Superior temporal gyrus (tissue), 1 donor: ENCODE results near the gene FAM167B.

Source experiments
- DNase-seq: peaks from one replicate; pipeline ENCODE4 v3.0.0-alpha.2; 2016; ENCODE audit errors: extremely low spot score

The FAM167B gene

DNA sequence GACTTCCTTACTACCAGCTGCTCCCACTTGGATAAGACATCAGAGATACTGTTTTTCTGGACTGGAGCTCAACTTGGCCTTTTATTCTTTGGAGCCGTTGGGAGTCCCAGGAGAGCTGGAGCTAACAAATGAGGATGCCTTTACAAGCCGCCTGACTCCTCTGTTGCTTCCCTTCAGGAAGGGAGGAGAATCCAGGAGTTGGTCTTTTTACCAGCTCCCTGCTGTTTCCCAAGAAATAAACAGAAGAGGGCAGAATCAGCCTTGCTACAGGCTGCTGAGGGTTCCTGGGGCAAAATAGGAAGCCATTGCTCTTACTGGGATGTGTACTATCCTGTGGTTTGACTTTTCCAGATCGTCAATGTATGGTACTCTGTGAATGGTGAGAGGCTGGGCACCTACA, 23.3 kb upstream of the FAM167B start:
- DNase-seq = no peak

DNA sequence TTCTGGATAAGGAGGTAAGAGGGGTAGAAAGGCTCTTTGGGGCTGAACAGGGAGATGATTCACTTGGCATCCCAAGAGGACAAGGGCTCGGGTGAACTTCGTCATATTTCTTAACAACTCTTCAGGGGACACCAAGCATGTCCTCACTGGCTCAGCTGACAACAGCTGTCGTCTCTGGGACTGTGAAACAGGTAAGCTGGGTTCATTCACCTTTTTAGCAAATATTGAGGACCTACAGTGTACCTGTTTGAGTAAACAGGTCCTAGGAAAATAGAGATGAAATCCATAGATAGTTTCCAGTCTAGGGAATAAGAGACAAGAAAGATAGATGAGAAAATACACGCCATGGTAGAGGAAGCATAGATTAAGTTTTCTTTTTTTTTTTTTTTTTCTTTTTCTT, 22.7 kb upstream of the FAM167B start:
- DNase-seq = no peak

DNA sequence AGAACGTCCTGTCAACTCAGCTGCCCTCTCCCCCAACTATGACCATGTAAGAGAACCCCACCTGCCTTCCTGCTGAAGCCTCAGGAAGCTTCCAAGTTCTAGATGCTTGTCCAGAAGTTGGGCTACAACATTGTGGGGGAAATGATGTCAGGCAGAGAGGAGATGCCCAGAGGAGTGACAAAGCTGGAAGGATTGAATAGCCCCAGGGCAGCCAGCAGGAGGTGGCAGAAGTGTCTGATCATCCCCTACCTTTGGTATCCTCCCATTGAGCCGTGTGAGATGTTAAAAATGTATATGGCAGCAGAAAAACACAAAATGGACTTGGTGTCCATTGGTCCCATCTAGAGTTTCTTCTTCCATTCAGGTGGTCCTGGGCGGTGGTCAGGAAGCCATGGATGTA, 18.3 kb upstream of the FAM167B start:
- no peak for DNase-seq

DNA sequence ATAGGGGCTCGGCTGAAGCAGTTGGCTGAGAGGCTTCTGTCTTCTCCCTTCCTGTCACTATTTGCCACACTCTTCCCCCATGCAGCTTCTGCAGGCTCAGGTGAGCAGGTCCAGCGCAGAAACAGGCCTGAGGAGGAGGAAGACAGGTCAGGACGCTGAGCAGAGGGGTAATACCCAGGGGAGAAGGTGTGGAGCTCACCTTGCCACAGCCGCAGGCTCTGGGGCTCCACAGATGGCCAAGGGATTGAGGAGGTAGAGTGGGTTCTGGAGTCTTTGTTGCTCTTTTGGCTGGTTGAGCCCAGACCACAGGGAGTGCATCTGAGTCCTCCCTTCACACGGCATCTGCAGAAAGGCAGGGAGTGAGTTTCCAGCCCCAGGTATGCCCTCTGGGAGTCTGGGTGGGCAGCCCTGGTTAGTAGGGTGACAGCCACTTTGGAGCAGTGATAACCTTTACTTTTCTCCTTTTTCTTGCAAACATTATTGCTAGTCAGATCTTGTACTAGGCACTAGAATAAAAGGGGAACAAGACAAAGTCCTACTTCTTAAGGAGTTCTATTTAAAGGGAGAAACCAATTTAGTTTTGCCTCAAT, 15.1 kb upstream of the FAM167B start:
- DNase-seq = no peak

DNA sequence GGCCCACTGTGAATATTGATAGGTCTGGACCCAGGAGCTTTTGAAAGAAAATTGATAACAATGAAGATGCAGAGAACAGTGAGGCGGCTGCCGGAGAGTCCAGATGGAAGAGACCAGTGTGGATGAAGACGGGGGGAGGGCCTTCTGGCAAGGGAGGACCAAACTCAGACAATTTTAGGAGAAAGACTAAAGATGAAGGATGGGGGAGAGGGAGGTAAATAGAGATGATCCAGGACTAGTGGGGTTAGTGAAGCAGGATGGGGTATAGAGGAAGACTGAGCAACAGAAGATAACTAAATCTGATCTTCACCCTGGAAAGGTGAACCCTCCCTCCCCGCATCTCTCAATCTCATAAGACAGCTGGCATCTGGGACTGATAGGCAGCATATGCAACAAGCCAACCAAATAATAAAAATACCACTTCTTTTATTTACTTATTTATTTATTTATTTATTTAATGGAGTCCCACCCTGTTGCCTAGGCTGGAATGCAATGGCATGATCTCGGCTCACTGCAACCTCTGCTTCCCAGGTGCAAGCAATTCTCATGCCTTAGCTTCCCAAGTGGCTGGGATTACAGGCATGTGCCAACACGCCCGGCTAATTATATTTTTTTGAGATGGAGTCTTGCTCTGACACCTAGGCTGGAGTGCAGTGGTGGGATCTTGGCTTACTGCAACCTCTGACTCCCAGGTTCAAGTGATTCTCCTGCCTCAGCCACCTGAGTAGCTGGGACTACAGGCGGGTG, 14.3 kb upstream of the FAM167B start:
- no peak for DNase-seq

DNA sequence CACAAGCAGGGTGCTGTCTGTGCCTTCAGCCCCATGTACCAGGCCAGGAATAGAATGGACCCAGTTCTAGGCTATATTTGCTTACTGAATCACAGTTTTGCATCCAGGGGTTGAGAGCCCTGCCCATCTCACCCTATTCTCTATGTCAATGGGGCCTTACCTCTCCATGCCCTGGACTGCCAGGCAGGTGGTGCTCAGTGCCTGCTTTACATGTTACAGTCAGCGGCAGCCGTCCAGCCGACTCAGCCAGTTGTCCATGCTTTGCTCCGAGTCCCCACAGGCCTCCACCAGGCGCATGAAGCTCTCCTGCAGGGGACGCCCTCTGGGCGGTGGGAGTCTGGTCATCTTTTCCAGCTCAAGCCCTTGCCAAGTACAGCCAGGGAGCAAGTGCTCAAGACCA, 12.2 kb upstream of the FAM167B start:
- no peak for DNase-seq

DNA sequence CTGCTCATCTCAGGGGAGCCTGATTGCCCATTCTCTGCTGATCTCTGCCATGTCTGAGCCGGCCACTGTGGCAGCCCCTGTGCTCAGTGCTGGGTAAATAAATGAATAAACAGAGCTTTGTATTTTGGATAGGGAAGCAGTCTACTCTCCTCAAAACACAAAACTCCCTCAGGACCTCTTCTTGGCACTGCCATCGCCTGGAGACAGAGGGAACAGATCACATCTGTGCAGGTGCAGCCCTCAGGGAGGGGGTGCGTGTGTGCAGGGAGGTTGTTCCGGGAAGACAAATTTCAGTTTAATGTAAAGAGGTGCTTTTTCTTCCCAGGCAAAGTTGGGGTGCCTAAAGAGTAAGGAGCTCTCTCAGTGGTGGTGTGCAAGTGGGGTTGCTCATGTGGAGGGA, 7.7 kb upstream of the FAM167B start:
- DNase-seq = no peak

DNA sequence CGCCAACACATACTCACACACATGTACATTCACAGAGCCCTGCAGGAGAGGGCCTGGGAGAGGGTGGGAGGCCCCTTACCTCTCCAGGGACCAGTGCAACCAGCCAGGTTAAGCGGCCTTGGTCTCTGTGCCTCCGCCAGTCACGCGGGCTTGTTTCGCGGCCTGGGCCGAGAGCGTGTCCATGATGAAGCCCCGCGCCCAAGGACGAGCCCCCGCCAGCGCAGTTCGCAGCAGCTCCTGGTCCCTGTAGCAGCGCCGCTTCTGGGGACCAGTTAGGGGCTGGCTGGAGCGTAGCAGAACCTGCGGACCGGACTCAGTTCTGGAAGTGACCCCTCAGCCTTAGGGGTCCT, 7.3 kb upstream of the FAM167B start:
- no peak for DNase-seq

DNA sequence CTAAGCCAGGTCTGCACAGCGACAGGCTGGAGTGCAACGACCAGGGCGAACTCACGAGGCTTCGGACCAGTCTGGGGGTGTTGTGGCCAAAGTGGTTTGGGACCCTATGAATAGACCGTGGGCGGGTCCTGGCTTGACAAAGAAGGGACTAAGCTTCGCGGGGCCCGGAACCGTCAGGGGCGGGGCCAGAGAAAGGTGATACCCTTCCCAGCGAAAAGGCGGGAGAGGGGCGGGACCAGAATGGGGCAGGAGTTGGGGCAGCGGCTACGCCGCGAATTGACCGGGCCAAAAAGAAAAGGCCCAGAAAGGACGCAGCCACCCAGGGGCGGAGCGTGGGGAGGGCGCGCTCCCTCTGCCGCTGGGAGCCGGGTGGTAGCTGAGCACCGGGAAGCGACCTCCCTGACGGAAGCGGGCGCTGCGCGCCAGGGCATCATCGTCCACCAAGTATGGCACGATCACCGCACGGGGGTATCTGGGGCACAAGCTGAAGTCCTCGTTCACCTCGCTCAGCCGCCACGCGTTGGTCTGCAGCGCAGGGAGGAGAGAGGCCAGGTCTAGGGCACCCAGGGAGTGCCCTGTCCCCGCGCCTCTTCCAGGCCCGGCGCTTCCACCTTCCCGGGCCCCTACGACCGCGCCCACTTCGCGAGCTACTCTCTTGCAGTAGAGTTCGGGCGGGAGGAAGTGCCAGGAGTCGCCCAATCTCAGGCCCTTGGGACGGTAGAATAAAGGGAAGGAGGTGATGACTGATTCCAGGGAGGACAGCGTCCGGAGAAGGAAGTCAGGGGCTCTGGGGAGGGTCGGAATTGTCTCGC, 6.7 kb upstream of the FAM167B start:
- peak; percentile 65 for DNase-seq

DNA sequence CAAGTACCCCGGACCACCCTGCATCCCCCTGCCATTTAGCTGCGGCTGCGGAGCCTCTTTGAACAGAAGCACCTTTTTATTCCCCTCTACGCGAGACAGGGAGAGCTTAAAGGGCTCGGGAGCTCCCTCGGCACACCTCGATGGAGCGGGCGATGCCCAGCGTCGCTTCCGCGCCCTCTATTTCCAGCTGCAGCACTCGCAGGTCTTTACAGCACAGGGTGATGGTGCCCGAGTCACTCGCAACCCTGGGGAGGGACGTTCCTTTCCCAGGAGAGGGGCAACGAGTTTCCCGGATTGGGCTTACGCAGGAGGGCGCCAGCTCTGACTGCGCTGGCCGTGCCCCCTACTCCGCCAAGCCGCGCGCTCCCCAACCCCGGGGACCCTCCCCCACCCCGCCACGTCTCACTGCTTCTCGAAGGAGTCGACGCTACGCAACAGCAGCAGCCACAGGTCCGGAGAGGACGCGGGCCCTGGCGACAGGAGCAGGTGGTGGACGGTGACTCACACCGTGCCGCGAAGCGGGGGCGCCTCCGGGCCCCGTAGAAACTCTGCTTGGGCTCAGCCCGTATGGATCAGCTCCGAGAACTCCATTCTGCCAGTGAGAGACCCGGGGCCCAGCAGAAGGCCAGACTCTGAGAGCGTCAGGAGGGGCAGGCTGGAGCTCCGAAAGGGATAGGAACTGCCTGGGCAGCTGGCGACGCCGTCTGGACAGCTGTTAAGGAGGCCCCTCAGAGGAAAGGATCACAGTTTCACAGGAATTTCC, 5.8 kb upstream of the FAM167B start:
- DNase-seq = peak; percentile 37

DNA sequence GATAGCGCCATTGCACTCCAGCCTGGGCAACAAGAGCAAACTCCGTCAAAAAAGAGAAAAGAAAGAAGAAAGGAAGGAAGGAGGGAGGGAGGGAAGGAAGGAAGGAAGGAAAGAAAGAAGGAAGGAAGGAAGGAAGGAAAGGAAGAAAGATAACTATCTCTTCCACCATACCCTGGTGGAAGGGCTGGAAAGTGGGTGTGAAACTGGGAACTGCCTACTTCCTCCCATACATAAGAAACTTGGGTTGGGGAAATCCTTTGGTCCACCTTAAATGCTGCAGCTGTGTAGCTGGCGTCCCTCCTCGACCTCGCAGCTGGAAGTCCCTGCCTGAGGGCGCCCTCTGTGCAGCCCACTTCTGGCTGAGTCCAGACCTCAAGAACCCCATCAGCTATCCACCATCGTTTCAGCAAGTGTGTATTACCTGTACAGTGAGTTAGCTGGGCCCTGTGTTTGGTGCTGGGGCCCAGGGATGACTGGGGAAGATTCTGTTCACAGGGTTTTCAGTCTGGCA, 4.6 kb upstream of the FAM167B start:
- DNase-seq = peak; percentile 70

DNA sequence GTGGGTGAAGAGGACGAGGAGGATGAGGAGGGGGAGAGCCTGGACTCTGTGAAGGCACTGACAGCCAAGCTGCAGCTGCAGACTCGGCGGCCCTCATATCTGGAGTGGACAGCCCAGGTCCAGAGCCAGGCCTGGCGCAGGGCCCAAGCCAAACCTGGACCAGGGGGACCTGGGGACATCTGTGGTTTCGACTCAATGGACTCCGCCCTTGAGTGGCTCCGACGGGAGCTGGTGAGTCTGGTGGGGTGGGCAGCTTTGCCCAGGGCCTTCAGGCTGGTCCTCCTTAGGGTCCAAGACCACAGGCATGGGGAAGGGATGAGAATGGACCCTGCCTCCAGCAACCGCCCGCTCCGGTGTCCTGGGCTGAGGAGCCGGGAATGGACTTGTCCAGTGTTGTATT, 430 bp downstream of the FAM167B start:
- DNase-seq = no peak

DNA sequence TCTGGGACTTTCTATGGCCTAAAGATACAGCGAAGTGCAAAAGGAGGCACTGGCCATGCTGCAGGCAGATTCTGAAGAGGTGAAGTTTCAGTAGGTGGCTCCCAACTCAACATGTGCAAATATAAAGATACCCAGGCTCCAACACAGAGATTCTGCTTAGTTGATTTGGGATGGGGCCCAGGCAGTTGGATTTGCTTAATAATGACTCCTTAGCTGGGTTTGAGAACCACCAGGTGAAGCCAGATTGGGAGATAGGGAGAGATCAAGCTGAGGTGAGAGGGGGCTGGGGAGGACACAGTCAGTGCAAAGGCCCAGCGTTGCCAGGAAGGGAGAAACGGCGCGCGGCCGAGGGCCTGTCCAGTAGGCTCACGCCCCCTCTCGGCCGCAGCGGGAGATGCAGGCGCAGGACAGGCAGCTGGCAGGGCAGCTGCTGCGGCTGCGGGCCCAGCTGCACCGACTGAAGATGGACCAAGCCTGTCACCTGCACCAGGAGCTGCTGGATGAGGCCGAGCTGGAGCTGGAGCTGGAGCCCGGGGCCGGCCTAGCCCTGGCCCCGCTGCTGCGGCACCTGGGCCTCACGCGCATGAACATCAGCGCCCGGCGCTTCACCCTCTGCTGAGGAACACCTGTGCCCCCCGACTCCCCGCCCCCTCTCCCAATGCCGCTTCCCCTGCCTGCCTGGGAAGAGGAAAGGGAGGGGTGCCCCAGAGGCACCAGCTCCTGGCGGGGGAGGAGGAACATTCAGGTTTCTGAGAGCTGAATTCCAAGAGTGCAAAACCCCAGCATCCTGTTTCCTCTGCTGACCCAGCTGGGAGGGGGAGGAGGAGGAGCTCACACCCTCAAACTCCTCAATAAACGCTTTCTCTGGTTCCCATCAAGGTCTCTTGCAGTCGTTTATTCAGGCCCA, 1.2 kb downstream of the FAM167B start:
- no peak for DNase-seq

DNA sequence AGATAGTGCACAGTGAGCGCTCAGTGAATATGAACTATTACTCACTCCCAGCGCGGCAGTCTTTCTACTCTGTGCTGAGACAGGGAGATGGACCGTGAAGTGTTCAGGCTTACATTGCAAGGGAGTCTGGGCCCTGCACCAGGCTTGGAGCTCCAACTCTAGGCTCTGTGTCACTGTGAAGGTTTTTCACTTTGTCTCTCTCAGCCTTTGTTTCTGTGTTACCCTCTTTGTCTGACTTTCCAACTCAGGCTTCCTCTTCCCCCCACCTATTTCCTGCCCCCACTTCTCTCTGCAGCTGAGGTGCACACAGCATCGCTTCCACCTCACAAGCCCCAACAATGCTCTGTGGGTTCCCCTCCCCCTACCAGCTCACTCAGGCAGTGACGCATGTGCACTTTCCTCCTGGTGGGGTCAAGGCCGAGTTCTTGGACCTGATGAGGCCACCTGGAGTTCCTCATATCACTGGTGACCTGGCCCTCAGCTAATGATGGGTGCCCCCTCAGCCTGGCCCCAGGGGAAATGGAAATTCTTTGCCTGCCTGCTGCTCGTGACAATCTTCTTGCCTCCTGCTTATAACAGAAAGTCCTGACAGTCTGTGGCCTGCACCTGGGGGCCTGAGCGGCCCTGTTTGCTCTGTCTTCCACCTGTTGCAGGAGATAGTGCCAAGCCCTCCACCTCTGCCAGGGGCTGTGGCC, 3.0 kb downstream of the FAM167B start:
- DNase-seq = no peak

DNA sequence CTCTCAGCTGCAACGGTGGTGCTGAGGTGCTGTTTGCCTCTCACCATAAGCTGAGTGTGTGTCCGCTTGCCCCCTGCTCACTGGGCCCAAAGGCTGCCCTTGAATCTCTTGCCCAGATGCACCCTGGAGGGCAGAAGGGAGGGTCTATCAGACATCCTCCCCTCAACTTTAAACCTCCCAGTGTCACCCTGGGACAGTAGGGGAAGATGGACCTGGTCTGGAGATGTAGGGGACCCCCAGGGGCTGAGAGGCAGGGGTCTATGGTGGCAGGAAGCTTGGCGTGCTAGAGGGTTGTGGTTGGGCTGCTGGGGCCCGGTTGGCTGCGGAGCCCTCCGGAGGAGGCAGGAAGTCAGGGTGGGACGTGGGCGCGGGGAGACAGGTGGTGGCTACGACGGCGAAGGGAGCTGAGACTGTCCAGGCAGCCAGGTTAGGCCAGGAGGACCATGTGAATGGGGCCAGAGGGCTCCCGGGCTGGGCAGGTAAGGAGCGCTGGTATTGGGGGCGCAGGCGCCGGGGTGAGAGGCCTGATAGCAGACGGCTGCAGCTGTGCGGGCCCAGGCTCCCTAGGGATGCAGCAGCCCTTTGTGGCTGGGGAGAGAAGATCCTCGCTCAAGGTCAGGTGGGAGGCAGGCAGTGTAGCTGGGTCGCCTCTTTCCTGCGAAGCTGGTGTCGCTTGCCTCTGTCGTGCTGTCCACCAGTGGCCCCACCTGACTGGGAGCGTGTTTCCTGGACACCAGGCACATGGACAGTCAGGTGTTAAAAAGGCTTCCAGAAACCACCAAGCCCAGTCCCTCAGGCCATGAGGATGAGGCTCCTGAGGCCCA, 4.1 kb downstream of the FAM167B start, which contains the start of gene LCK:
LCK (plus strand) TSS at position 373 of the 824 bp plus-strand sequence. CDS start 23,065 bp downstream, outside the sequence.
- DNase-seq = no peak

DNA sequence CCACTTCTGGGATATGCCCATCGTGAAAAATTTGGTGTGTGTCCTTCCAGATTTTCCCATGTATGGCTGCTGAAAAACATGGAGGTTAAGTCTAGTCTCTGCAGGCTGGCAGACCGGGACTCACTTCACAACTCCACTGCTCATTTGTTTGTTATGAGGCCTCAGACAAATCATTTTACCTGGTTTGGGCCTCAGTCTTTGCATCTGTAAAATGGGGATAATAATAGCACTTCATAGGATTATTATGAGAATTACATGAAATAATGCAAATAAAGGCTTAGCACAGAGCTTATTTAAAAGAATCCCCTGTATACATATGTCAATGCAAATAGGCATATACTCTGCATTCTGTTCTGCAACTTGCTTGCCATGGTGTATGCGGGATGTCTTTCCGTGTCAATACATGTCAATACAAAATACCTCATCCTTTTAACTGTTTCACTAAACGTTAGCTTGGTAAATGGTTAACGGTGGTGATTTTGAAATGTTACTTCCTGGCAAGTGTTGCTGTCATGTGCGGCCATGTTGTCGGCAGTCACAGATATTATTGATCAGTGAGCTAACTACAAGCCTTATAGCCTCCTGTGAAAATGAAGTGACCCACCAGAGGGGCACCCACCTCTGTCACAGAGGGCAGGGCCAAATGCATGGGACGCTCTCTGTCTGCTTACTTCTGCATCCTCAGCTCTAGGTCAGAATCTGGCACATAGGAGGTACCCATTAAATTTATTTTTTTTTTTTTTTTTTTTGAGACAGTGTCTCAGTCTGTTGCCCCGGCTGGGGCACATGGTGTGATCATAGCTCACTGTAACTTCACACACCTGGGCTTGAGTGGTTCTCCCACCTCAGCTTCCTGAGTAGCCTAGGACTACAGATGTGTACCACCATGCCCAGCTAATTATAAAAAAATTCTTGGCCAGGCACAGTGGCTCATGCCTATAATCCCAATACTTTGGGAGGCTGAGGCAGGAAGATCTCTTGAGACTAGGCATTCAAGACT, 8.3 kb downstream of the FAM167B start:
- no peak for DNase-seq

DNA sequence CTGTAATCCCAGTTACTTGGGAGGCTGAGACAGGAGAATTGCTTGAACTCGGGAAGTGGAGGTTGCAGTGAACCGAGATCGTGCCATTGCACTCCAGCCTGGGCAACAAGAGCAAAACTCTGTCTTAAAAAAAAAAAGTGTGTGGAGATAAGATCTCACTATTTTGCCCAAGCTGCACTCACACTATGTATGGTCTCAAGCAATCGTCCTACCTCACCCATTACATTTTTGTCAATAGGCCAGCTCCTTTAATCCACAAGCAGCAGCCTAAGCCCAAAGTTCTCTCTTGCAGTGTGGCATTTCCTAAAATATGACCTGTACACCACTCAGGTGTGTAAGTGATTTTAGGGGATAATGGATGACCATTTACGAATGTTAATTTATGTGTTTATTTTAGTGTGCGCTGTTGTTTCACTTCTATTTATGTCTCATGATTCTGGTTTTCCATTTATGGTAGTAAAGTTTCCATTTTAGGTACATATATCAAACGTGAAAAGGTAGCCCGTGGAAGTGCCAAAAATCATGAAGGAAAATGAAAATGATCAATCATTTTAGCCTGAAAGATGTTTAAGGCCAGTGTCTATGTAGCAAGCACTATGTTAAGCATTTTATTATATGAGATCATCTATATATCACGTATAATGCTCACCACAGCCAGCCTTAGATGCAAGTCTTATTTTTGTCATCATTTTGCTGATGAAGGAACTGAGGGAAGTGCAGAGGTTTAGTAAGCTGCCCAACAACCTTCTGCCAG, 9.6 kb downstream of the FAM167B start:
- no peak for DNase-seq

DNA sequence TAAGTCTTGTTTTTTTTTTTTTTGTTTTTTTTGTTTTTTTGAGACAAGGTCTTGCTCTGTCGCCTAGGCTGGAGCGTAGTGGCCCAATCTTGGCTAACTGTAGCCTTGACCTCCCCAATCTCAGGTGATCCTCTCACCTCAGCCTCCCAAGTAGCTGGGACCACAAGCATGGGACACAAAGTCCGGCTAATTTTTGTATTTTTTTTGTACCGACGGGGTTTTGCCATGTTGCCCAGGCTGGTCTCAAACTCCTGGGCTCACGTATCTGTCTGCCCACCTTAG, 10.1 kb downstream of the FAM167B start:
- DNase-seq = no peak
